GM10248 (cell line): ENCODE measurements around the gene HIVEP2.

Source experiments
- CTCF ChIA-PET: fragments of 300-600 bp; sonication (Branson Sonifier 250); formaldehyde crosslinking; extraction: SDS; loops from one replicate; lab custom pipeline; 2021; ENCODE audit warnings: antibody characterized with exemption; lab: Yijun Ruan, JAX
- POLR2A ChIA-PET: fragments of 350-650 bp; sonication (Branson Sonifier 250); formaldehyde crosslinking; extraction: SDS; loops from one replicate; lab custom pipeline; 2020; ENCODE audit warnings: antibody characterized with exemption; lab: Yijun Ruan, JAX
- DNase-seq: peaks from one replicate; pipeline ENCODE4 v3.0.0; 2012; ENCODE audit errors: extremely low spot score
- CTCF ChIP-seq: IDR thresholded peaks from 2 replicates; pipeline ENCODE4 v1.5.1; 2012; ENCODE audit warnings: mild to moderate bottlenecking, low read depth; ENCODE audit errors: extremely low read depth, missing control alignments, control extremely low read depth

The HIVEP2 gene

GRCh38 chr6:142702501-142703460, 242.2 kb downstream of the HIVEP2 start:
- CTCF ChIA-PET = interaction anchor here (0.8 to 7.9 kb wide), 4 partner anchors 9 to 724 kb away, joined by 3 to 44 read pairs (median 5); no protein-coding TSS in a partner anchor

More at GRCh38 chr6:142702501-142703460, 242.2 kb downstream of the HIVEP2 start:
- POLR2A ChIA-PET = no interaction called here
- peak; percentile 32 for DNase-seq
- no peak for TF ChIP-seq CTCF
